Endothelial cell of umbilical vein (primary cell): ENCODE data around the gene FMR1NB.

Experiments used
- CTCF ChIP-seq, 2 donors: IDR thresholded peaks; 1 replicate in 1 of 2; 2 replicates in 1 of 2; pipeline ENCODE4 v1.5.1; 2011; ENCODE audit warnings: low read length in 2 of 2, mild to moderate bottlenecking in 2 of 2, moderate library complexity in 2 of 2, control low read depth in 1 of 2, inconsistent platforms in 1 of 2, low read depth in 1 of 2; ENCODE audit not compliant: insufficient read depth in 1 of 2; ENCODE audit errors: extremely low read depth in 1 of 2
- EZH2 ChIP-seq: IDR thresholded peaks from 2 replicates; pipeline ENCODE4 v1.6.1; 2012; ENCODE audit warnings: borderline replicate concordance, low read depth, mild to moderate bottlenecking, moderate library complexity, low read length, inconsistent platforms; ENCODE audit not compliant: severe bottlenecking
- FOS ChIP-seq: IDR thresholded peaks from 2 replicates; pipeline ENCODE4 v1.6.1; 2011; ENCODE audit warnings: mild to moderate bottlenecking, low read length, moderate library complexity, borderline replicate concordance; ENCODE audit not compliant: insufficient read depth
- MYC ChIP-seq: IDR thresholded peaks from one replicate; pipeline ENCODE4 v1.6.1; 2011; ENCODE audit warnings: mild to moderate bottlenecking, low read depth, low read length
- POLR2A ChIP-seq: IDR thresholded peaks from 2 replicates; pipeline ENCODE4 v1.6.1; 2012; ENCODE audit warnings: low read depth, mild to moderate bottlenecking, control low read depth, low read length
- POLR2AphosphoS5 ChIP-seq: IDR thresholded peaks from 2 replicates; pipeline ENCODE4 v1.6.1; 2012; ENCODE audit warnings: low read depth, mild to moderate bottlenecking, control low read depth, low read length, moderate library complexity; ENCODE audit not compliant: insufficient read depth
- TF ChIP-seq, protein P1 (sequence below): IDR thresholded peaks from 2 replicates; pipeline ENCODE4 v1.6.1; 2011; ENCODE audit not compliant: insufficient read depth, insufficient read length

DNA sequence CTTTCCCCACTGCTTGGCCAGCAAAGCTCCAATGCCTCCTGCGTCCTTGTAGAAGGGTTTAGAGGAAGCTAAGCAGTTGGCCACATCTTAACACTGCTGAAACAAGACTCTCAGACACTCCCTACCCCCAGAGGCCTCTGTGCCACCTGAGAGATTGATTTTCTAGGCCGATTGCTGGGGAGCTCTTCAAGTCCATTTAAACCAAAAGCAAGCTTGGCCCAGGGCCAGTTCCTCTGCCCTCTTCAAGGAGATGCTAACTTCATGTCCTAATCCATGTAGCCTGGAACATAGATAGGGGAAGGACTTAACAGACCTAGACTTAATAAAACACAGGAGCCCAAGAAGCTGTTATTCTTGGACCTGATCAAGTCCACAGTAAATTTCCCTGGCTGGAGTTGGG is 27.2 kb upstream of the FMR1NB start:
- TF ChIP-seq CTCF (IDR thresholded peaks at IDR 0.05; ENCODE audit: extremely low read depth in 1 of 2, insufficient read depth in 1 of 2, low read depth in 1 of 2, low read length in 2 of 2) (no peak), POLR2AphosphoS5 (no peak), EZH2 (no peak), POLR2A (no peak), FOS (no peak), MYC (no peak)
- TF ChIP-seq, protein P1, sequence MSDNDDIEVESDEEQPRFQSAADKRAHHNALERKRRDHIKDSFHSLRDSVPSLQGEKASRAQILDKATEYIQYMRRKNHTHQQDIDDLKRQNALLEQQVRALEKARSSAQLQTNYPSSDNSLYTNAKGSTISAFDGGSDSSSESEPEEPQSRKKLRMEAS: no peak
